ENCODE results near the gene EDN3.
"Not testable (repeated sequence)": the region's sequence is repeated elsewhere in the genome, so short reads cannot be mapped to it uniquely, and the experiment has no call there.

The EDN3 gene

GRCh38 chr20:59336540-59336939, 36.1 kb downstream of the EDN3 start:
- no peak for DNase-seq

GRCh38 chr20:59338444-59338843, 38.0 kb downstream of the EDN3 start:
- DNase-seq = not testable (repeated sequence)

DNA sequence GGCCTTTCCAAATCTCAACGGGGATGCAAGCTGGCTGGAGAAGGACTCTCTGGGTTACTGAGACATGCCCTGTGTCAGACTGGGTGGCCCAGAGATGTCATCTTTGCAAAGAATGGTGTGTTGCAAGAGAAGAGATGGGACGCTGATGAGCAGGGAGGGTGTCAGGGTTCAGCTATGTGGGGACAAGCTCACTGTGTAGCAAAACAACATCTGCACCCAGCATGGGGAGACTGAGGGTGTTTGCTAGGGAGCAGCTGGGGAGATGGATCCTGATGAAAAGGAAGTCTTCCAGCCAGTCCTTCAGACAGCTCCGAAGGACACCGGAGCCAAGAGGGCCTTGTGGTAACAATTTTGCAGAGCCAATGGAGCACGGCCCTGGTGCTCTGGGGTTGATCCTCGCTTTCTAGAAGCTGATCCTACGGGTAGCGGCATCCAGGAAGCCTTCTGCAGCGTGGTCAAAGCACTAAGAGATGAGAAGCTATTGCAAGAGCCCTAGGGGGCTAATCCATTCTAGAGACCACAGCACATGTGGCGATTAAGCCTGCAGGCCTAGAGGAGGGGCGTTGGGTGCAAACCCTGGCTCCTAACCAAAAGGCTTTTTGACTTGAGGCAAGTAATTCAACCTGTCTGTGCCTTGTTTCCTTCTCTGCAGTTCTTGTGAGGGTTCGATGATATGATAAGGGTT, 39.9 kb downstream of the EDN3 start:
- DNase-seq = no peak

GRCh38 chr20:59341285-59342022, 41.0 kb downstream of the EDN3 start:
- DNase-seq = not testable (repeated sequence)

GRCh38 chr20:59342023-59342957, 41.9 kb downstream of the EDN3 start:
- DNase-seq = no peak

- no peak for DNase-seq
These were observed 45.6 kb downstream of the EDN3 start for GRCh38 chr20:59346061-59346460.

- DNase-seq = no peak
These were observed 48.9 kb downstream of the EDN3 start for GRCh38 chr20:59349277-59349676.

DNA sequence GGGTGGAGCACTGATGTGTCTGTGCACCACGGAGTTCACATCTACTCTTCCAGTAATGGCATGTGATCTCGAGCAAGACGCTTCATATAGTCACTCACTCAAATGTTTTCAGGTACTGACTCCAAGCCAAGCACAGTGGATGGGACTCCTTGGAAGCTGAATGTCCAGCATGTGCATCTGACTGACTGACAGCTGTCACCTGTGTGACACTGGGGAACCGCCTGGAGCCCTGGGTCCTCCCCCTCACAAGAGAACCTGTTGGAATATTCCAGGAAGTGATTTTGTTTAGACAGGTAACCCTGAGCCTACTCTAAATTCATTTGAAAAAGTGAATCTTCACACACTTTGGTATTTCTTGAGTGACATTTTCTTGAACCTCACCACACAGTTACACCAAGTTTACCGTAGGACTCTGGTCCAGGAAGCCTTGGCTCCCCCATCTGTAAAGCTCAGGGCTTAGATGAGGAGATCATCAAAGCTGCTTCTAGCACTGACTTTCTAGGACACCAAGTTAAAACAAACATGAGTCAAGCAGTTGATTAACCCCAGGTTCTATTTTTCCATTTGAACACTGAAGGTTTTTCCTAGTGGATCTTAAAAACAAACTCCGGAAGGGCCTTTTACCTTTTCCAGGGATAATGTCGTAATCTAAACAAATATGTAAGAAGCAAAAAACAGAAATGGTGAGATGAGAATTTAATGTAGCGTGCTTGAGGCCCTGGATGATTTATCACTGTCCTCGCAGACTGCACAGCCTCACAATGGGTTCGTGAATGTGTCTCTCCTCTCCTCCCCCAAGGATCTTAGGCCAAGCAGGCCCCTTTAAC, 50.1 kb downstream of the EDN3 start:
- no peak for DNase-seq

DNA sequence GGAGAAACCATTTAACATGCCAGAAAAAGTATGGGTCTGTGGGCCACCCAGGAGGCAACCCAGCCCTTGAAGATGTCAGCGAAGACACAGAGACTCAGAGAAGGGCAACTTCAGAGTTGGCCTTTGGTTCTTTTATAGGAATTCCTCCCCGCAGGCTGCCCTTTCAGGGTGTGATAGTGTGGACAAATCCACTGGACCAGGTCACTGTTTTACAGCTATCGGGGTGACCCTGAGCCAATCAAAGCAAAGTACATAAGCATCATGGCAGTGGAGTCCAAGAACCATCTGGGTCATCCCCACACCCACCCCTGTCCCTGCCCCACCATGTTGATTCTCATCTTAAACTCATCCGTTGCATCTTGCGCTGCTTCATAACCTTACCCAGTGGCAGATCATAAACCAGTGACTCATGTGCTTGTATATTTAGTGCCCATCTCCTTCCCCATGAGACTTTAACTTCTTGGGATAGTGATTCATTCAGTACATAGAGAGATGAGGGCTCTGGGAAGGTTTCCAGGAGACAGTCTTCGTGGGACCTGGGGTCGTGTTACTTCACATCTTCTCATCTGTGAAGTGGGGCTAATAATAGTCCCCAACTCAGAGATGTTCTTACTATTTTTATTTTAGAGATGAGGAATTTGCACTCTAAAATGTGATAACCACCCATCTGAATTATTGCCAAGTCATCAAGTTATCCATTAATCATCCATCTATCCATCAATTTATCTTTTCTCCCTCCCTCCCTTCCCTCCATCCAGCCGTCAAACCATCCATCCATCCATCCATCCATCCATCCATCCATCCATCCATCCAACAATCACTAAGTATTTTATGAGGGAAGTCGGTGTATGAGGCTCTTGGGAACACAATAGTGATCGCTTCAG, 51.0 kb downstream of the EDN3 start:
- DNase-seq = no peak

GRCh38 chr20:59352541-59352940, 52.1 kb downstream of the EDN3 start:
- DNase-seq = no peak

DNA sequence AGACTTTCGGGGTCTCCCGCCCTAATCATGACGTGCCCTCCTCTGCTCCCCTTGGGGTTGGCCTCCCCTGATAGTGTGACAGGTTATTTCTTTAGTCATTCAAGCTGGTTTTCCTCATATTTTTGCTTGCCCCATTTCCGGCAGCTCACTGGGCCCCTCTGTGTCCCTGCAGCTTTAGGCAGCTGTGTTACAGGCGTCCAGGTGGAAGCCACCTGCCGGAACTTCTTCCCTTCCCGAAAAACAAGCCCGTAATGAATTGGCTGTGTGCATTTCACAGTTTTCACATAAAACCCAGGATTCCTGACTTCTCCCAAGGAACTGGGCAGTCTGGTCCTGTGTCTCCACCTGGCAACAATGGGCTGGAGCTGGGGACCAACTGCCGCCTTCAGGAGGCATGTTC, 52.6 kb downstream of the EDN3 start:
- DNase-seq = no peak

DNA sequence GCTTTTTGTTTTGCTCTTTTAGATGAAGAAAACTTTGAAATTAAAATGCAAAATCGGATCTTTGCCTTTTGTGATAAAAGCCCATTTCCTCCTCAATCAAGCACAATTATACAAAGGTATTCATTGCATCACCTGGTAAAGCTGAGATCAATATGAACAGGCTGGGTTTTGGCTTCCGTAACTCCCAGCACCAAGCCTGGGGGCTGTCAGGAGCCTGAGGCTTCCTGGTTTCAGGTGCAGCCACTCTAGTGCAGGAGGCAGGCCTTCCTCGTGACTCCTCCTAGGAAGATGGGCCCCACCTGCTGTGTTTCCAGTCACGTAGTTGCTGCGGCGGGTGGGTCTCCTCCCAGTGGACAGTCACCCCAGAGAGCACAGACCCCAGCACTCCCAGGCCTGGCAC, 54.0 kb downstream of the EDN3 start:
- DNase-seq = no peak

- no peak for DNase-seq
These were observed 54.8 kb downstream of the EDN3 start for GRCh38 chr20:59355242-59355641.

- no peak for DNase-seq
These were observed 56.3 kb downstream of the EDN3 start for GRCh38 chr20:59356662-59357165.

DNA sequence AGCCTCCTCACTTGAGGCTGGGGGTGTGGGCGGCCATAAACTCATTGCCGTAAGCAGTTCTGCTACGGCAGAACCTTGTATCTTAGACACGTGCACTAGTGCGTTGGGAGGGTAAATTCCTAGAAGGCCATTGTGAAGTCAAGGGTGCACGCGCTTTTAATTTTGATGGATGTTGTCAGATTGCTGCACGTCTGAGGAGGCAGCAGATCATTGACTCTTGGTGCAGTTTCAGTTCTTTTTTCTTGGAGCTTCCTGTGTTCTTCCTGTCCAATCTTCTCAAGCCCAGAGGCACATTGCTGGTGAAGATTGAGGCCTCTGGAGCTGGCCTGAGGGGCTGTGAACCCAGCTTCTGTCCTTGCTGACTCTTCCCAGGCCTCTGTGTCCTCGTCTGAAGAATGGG, 58.4 kb downstream of the EDN3 start:
- DNase-seq = not testable (repeated sequence)

DNA sequence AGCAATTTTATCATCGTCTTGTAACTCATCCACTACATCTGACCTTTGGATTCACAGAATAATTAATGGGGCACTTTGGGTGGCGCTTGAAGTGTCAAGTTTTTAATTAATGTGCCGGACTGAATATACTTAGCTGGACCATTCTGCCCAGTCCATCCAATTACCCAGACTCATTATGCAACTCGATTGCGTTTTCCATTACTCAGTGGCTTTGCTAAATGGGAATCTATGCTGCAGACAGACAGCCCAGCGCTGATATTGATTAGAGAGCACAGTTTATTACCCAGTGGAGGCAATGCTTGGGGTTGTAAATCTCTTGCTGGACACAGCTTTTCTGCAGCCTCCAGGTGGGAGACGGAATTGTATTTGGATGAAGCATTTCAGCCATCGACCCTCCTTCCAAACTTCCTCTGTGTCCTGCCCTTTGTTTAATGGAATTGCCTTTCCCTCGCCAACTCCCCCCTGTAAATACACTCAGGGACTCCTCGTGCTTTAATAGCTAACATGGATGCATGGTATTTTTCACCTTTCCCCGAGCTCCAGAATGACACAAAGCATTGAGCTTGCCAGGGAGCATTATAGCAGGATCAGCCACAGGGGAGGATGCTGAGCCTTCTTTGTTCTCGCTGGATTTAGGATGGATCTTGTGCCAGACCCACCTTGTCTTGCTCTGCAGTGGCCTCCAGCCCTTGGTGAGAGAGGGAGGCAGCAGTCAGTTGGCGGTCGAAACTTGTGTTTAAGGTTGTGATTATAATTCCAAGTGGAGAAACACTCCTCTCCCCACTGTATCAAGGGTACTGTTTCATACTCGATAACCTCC, 59.7 kb downstream of the EDN3 start:
- no peak for DNase-seq

DNA sequence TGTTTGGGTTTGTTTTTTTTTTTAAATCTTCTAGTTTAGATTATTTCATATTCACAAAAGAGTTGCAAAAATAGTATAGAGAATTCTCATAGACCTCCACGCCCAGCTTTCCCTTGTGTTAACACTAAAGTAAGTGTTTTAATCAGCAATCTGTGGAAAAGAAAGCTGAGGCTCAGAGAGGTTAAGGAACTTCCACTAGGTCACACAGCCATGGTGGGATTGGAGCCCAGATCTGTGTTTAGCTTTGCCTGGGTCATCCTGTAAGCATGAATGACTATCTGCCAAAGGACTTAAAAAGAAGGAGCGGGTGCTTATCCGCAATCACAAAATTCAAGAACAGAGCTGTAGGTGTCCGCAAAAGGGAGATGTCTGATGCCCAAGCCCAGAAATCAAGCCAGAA, 60.5 kb downstream of the EDN3 start:
- DNase-seq = no peak

DNA sequence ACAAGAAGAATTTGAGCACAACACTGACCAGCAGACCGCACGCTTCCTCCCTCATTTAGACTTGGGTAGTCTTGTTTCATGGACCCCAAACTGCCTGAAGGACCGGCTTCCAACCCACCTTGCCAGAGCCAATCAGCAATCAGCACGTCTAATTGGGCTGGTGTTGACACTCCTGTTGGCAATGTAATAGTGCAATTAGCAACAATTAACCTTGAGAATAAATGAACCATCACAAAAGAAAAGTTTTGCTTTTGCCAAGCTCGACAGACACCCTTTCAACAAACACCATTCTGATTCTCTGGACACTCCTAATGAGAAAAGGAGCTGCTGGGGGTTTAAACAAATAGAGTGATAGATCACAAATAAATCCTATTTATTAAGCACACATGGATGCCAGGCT, 61.0 kb downstream of the EDN3 start:
- no peak for DNase-seq

DNA sequence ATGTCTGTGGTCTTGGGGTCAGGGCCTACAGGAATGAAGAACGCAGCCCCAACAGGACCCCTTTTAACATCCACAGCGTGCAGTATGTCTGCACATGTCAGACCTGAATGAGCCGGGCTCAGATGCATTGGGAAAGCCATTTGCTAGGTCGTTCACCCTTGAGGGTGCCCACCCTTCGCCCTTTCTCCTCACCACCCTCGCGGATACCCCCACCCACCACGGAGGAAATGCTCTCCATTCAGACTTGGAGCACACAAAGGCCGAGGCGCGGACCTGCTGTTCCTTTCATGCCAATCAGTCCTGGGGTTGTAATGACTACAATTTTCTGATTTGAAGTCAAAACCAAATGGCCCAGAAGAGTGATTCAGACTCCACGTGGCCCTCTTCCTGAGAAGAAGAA, 62.7 kb downstream of the EDN3 start:
- DNase-seq = no peak

GRCh38 chr20:59364611-59365010, 64.2 kb downstream of the EDN3 start:
- no peak for DNase-seq
